ENCODE data around the gene IFNA4. TPM values are rescaled to one million over a fixed set of nuclear protein-coding genes. Genes with fewer than 3 reads are reported as not detected.
"Not testable (repeated sequence)": the region's sequence is repeated elsewhere in the genome, so short reads cannot be mapped to it uniquely, and the experiment has no call there.

Gene IFNA4
- total and polyA plus RNA-seq, 2 donors (not counting 1 experiment from before 2014, with no cell fraction given): not detected

GRCh38 chr9:21233258-21233657 is 45.9 kb upstream of the IFNA4 start:
- H3K9ac ChIP-seq (ENCODE audit: low read length): no peak overlapping the region
- H2AFZ ChIP-seq (ENCODE audit: insufficient read depth, low read depth, low read length, poor library complexity, severe bottlenecking): no peak overlapping the region
- Mint-ChIP-seq H3K27me3 (peaks cover 12% of the 10 kb centered on the region), H3K9me3 (ENCODE audit: insufficient read depth) (no peaks in the 10 kb centered on the region), H3K4me3 (no peak overlapping the region), H3K4me1 (peaks cover 6% of the 10 kb centered on the region), H3K27ac (no peak overlapping the region)
- no peaks in the 10 kb centered on the region for H3K36me3 ChIP-seq (replicated peaks in 1 of 2; ENCODE audit: control extremely low read depth in 1 of 2, control insufficient read depth in 1 of 2, extremely low read depth in 1 of 2, insufficient read depth in 2 of 2, low read length in 1 of 2)
- no peak for TF ChIP-seq EZH2 (IDR thresholded peaks at IDR 0.05; ENCODE audit: borderline replicate concordance, insufficient read depth, low read depth, low read length, poor library complexity, severe bottlenecking)
- TF ChIP-seq CTCF (IDR thresholded peaks at IDR 0.05): no peak
- intact Hi-C loops (cut with micrococcal nuclease): no loop called here
- no peaks in the 10 kb centered on the region for H4K20me1 ChIP-seq (ENCODE audit: control insufficient read depth, insufficient read depth, low read length, poor library complexity, severe bottlenecking)
- 100% methylated on average over 2 of the region's 2 CpGs for WGBS (ENCODE audit: insufficient coverage)
- ChIA-PET POLR2A (no interaction called here), CTCF (no interaction called here)
- no peaks in the 10 kb centered on the region for H3K79me2 ChIP-seq (ENCODE audit: control insufficient read depth, insufficient read depth, low read length)
- H3K9me3 ChIP-seq (ENCODE audit: control extremely low read depth in 1 of 3, control insufficient read depth in 2 of 3, insufficient read depth in 1 of 3, low read length in 2 of 3): no peaks in the 10 kb centered on the region
- no peak overlapping the region for H3K4me2 ChIP-seq (replicated peaks; ENCODE audit: low read depth, low read length, poor library complexity, severe bottlenecking)
- no peaks in the 10 kb centered on the region for H3K27me3 ChIP-seq (replicated peaks in 1 of 4; ENCODE audit: control extremely low read depth in 1 of 4, control insufficient read depth in 3 of 4, insufficient read depth in 4 of 4, low read length in 3 of 4)
- no peak overlapping the region for H3K27ac ChIP-seq (ENCODE audit: low read length in 2 of 2)
- DNase-seq (no peak), ATAC-seq (ENCODE audit: low read depth) (no peak)
- no peaks in the 10 kb centered on the region for H3K4me1 ChIP-seq (ENCODE audit: control insufficient read depth in 2 of 2, insufficient read depth in 2 of 2, low read length in 2 of 2)
- no peak overlapping the region for H3K4me3 ChIP-seq (ENCODE audit: control extremely low read depth in 1 of 5, extremely low read depth in 1 of 5, insufficient read depth in 1 of 5, low read depth in 2 of 5, low read length in 4 of 5)

- Histone ChIP-seq H3K9me3 (ENCODE audit: control extremely low read depth in 1 of 3, control insufficient read depth in 2 of 3, insufficient read depth in 1 of 3, low read length in 2 of 3) (no peaks in the 10 kb centered on the region), H3K27me3 (replicated peaks in 1 of 4; ENCODE audit: control extremely low read depth in 1 of 4, control insufficient read depth in 3 of 4, insufficient read depth in 4 of 4, low read length in 3 of 4) (no peaks in the 10 kb centered on the region), H3K4me3 (ENCODE audit: control extremely low read depth in 1 of 5, extremely low read depth in 1 of 5, insufficient read depth in 1 of 5, low read depth in 2 of 5, low read length in 4 of 5) (no peak within 1 kb of the TSS), H3K79me2 (ENCODE audit: control insufficient read depth, insufficient read depth, low read length) (no peaks in the 10 kb centered on the region), H4K20me1 (ENCODE audit: control insufficient read depth, insufficient read depth, low read length, poor library complexity, severe bottlenecking) (no peaks in the 10 kb centered on the region), H2AFZ (ENCODE audit: insufficient read depth, low read depth, low read length, poor library complexity, severe bottlenecking) (no peak within 1 kb of the TSS), H3K4me2 (replicated peaks; ENCODE audit: low read depth, low read length, poor library complexity, severe bottlenecking) (no peak within 1 kb of the TSS), H3K9ac (ENCODE audit: low read length) (no peak within 1 kb of the TSS), H3K27ac (ENCODE audit: low read length in 2 of 2) (no peak within 1 kb of the TSS), H3K36me3 (replicated peaks in 1 of 2; ENCODE audit: control extremely low read depth in 1 of 2, control insufficient read depth in 1 of 2, extremely low read depth in 1 of 2, insufficient read depth in 2 of 2, low read length in 1 of 2) (no peaks in the 10 kb centered on the region), H3K4me1 (ENCODE audit: control insufficient read depth in 2 of 2, insufficient read depth in 2 of 2, low read length in 2 of 2) (no peaks in the 10 kb centered on the region)
- DNase-seq (no peak), ATAC-seq (ENCODE audit: low read depth) (no peak)
- Mint-ChIP-seq H3K9me3 (ENCODE audit: insufficient read depth) (no peaks in the 10 kb centered on the region), H3K27ac (no peak within 1 kb of the TSS), H3K4me3 (no peak within 1 kb of the TSS), H3K27me3 (peaks cover 6% of the 10 kb centered on the region), H3K4me1 (no peaks in the 10 kb centered on the region)
- TF ChIP-seq EZH2 (IDR thresholded peaks at IDR 0.05; ENCODE audit: borderline replicate concordance, insufficient read depth, low read depth, low read length, poor library complexity, severe bottlenecking) (no peak), CTCF (IDR thresholded peaks at IDR 0.05) (no peak)
- ChIA-PET POLR2A (no interaction called here), CTCF (no interaction called here)
- intact Hi-C loops (cut with micrococcal nuclease): no loop called here
- no CpG with 5 or more reads among the region's 2 CpGs for WGBS (ENCODE audit: insufficient coverage)
These were observed 40.7 kb upstream of the IFNA4 start, which contains the start of gene IFNA17 for GRCh38 chr9:21228122-21228521. IFNA17 (minus strand) TSS chr9:21228222; CDS start chr9:21228173, 49 bp downstream.

- H3K79me2 ChIP-seq (ENCODE audit: control insufficient read depth, insufficient read depth, low read length); CTCF ChIA-PET; H4K20me1 ChIP-seq (ENCODE audit: control insufficient read depth, insufficient read depth, low read length, poor library complexity, severe bottlenecking); ATAC-seq (ENCODE audit: low read depth); DNase-seq; H3K4me1 Mint-ChIP-seq; H3K4me2 ChIP-seq (replicated peaks; ENCODE audit: low read depth, low read length, poor library complexity, severe bottlenecking); H3K4me3 Mint-ChIP-seq; H3K9me3 Mint-ChIP-seq (ENCODE audit: insufficient read depth); H3K9ac ChIP-seq (ENCODE audit: low read length); H3K27ac Mint-ChIP-seq; H3K9me3 ChIP-seq (ENCODE audit: control extremely low read depth in 1 of 3, control insufficient read depth in 2 of 3, insufficient read depth in 1 of 3, low read length in 2 of 3); POLR2A ChIA-PET; H3K4me1 ChIP-seq (ENCODE audit: control insufficient read depth in 2 of 2, insufficient read depth in 2 of 2, low read length in 2 of 2); H2AFZ ChIP-seq (ENCODE audit: insufficient read depth, low read depth, low read length, poor library complexity, severe bottlenecking); H3K27ac ChIP-seq (ENCODE audit: low read length in 2 of 2); H3K4me3 ChIP-seq (ENCODE audit: control extremely low read depth in 1 of 5, extremely low read depth in 1 of 5, insufficient read depth in 1 of 5, low read depth in 2 of 5, low read length in 4 of 5); H3K36me3 ChIP-seq (replicated peaks in 1 of 2; ENCODE audit: control extremely low read depth in 1 of 2, control insufficient read depth in 1 of 2, extremely low read depth in 1 of 2, insufficient read depth in 2 of 2, low read length in 1 of 2); intact Hi-C loops (cut with micrococcal nuclease): not testable (repeated sequence)
- WGBS (ENCODE audit: insufficient coverage): no CpG with 5 or more reads among the region's 1 CpG
- peaks cover 0 to 14% (median 3%) of the 10 kb centered on the region in 4 experiments for H3K27me3 ChIP-seq (replicated peaks in 1 of 4; ENCODE audit: control extremely low read depth in 1 of 4, control insufficient read depth in 3 of 4, insufficient read depth in 4 of 4, low read length in 3 of 4)
- peaks cover 26% of the 10 kb centered on the region for H3K27me3 Mint-ChIP-seq
These were observed 29.8 kb upstream of the IFNA4 start, which contains the start of gene IFNA16 for GRCh38 chr9:21217211-21217610. IFNA16 (minus strand) TSS chr9:21217311; CDS start chr9:21217305, 6 bp downstream.
